ENCODE data around the gene NAT8L. TPM values are rescaled to one million over a fixed set of nuclear protein-coding genes. Genes with fewer than 3 reads are reported as not detected.
A peak's percentile ranks its signal among the peaks of the same experiment; 100 is the strongest.

NAT8L gene
- total and polyA plus RNA-seq, 8 donors: 0.31 to 0.73 (median 0.50) TPM; not detected in 4

GRCh38 chr4:2069986-2070385, 10.9 kb downstream of the NAT8L start:
- Histone ChIP-seq H3K4me1 (peaks cover 0 to 3% (median 1%) of the 10 kb centered on the region in 4 donors), H3K27me3 (peaks cover 0 to 48% (median 0%) of the 10 kb centered on the region in 3 donors), H3K27ac (no peak overlapping the region), H3K9me3 (no peaks in the 10 kb centered on the region), H3K4me3 (no peak overlapping the region), H3K36me3 (no peaks in the 10 kb centered on the region)
- no peak for DNase-seq
- 74 to 83% (median 77%) methylated on average over 9 to 14 of the region's 14 CpGs for WGBS, 5 donors
- TF ChIP-seq POLR2A (IDR thresholded peaks at IDR 0.05) (no peak), POLR2AphosphoS5 (IDR thresholded peaks at IDR 0.05) (no peak), CTCF (IDR thresholded peaks at IDR 0.05) (no peak), EP300 (IDR thresholded peaks at IDR 0.05) (no peak)
- intact Hi-C loops (cut with DNase I; ENCODE audit: low total_unique reads): no loop called here

GRCh38 chr4:2070421-2071251, 11.5 kb downstream of the NAT8L start:
- H3K27me3 ChIP-seq: peaks cover 0 to 43% (median 0%) of the 10 kb centered on the region in 3 donors
- DNase-seq: no peak
- WGBS, 5 donors: 77 to 90% (median 82%) methylated on average over 12 to 22 of the region's 22 CpGs
- intact Hi-C loops (cut with DNase I; ENCODE audit: low total_unique reads): no loop called here
- H3K9me3 ChIP-seq: no peaks in the 10 kb centered on the region
- no peak overlapping the region for H3K27ac ChIP-seq
- H3K4me1 ChIP-seq: no peaks in the 10 kb centered on the region
- TF ChIP-seq POLR2AphosphoS5 (IDR thresholded peaks at IDR 0.05) (no peak), POLR2A (IDR thresholded peaks at IDR 0.05) (no peak), CTCF (IDR thresholded peaks at IDR 0.05) (no peak), EP300 (IDR thresholded peaks at IDR 0.05) (no peak)
- H3K4me3 ChIP-seq: no peak overlapping the region
- H3K36me3 ChIP-seq: no peaks in the 10 kb centered on the region

- WGBS, 5 donors: 70 to 79% (median 74%) methylated on average over 7 to 16 of the region's 16 CpGs
- no peaks in the 10 kb centered on the region for H3K4me1 ChIP-seq
- no peaks in the 10 kb centered on the region for H3K9me3 ChIP-seq
- intact Hi-C loops (cut with DNase I; ENCODE audit: low total_unique reads): no loop called here
- H3K36me3 ChIP-seq: no peaks in the 10 kb centered on the region
- H3K27ac ChIP-seq: no peak overlapping the region
- peaks cover 0 to 37% (median 0%) of the 10 kb centered on the region in 3 donors for H3K27me3 ChIP-seq
- TF ChIP-seq EP300 (IDR thresholded peaks at IDR 0.05) (no peak), CTCF (IDR thresholded peaks at IDR 0.05) (no peak), POLR2AphosphoS5 (IDR thresholded peaks at IDR 0.05) (no peak), POLR2A (IDR thresholded peaks at IDR 0.05) (no peak)
- H3K4me3 ChIP-seq: no peak overlapping the region
- DNase-seq: peak in 1 of 2 donors; percentile 35
Measured at GRCh38 chr4:2071252-2071911, 12.3 kb downstream of the NAT8L start.

GRCh38 chr4:2071912-2072867, 13.1 kb downstream of the NAT8L start:
- Histone ChIP-seq H3K4me1 (no peaks in the 10 kb centered on the region), H3K9me3 (no peaks in the 10 kb centered on the region), H3K4me3 (no peak overlapping the region), H3K27me3 (peaks cover 0 to 29% (median 0%) of the 10 kb centered on the region in 3 donors), H3K27ac (no peak overlapping the region), H3K36me3 (no peaks in the 10 kb centered on the region)
- intact Hi-C loops (cut with DNase I; ENCODE audit: low total_unique reads): no loop called here
- no peak for TF ChIP-seq CTCF (IDR thresholded peaks at IDR 0.05)
- TF ChIP-seq POLR2AphosphoS5 (IDR thresholded peaks at IDR 0.05): no peak
- no peak for TF ChIP-seq EP300 (IDR thresholded peaks at IDR 0.05)
- TF ChIP-seq POLR2A (IDR thresholded peaks at IDR 0.05): no peak
- 59 to 80% (median 68%) methylated on average over 13 to 28 of the region's 28 CpGs for WGBS, 5 donors
- peak in 1 of 2 donors; percentile 76 for DNase-seq
